Measurements from ENCODE around the gene SEC63. TPM values are rescaled to one million over a fixed set of nuclear protein-coding genes. Genes with fewer than 3 reads are reported as not detected.
"Not testable (repeated sequence)": the region's sequence is repeated elsewhere in the genome, so short reads cannot be mapped to it uniquely, and the experiment has no call there.

SEC63 gene
- total RNA-seq, 1 experiment from 2014 or later: 51.3 TPM

- DNase-seq (ENCODE audit: low read depth, low spot score) (no peak), ATAC-seq (no peak)
- H4K20me1 ChIP-seq (ENCODE audit: insufficient read depth): no peaks in the 10 kb centered on the region
- H3K79me2 ChIP-seq (ENCODE audit: insufficient read depth, low read length): no peaks in the 10 kb centered on the region
- H3K9ac ChIP-seq (ENCODE audit: low read length): no peak overlapping the region
- CTCF ChIA-PET: no interaction called here
- RAD21 ChIA-PET (ENCODE audit: low non-redundant PET in 1 of 2, low total read pairs in 2 of 2, uncharacterized antibody in 2 of 2, unreplicated experiment in 2 of 2): no interaction called here
- intact Hi-C loops (cut with micrococcal nuclease): no loop called here
- H2AFZ ChIP-seq (ENCODE audit: low read depth, low read length, poor library complexity, severe bottlenecking): no peak overlapping the region
- peaks cover 19 to 23% of the 10 kb centered on the region in 2 experiments for H3K36me3 ChIP-seq (ENCODE audit: control insufficient read depth in 1 of 2, insufficient read depth in 2 of 2, low read length in 2 of 2)
- H3K9me3 ChIP-seq (ENCODE audit: control insufficient read depth in 1 of 2, insufficient read depth in 1 of 2, low read depth in 1 of 2, low read length in 2 of 2): no peaks in the 10 kb centered on the region
- H3K4me1 ChIP-seq (ENCODE audit: control insufficient read depth in 1 of 2, insufficient read depth in 2 of 2, low read length in 2 of 2): no peaks in the 10 kb centered on the region
- H3K4me2 ChIP-seq (ENCODE audit: low read length): no peak overlapping the region
- TF ChIP-seq REST (IDR thresholded peaks at IDR 0.05; ENCODE audit: low read depth) (no peak), RAD21 (IDR thresholded peaks at IDR 0.05; ENCODE audit: low read depth) (no peak), POLR2AphosphoS5 (IDR thresholded peaks at IDR 0.05; ENCODE audit: low read depth, low read length) (no peak), FOSL1 (IDR thresholded peaks at IDR 0.05; ENCODE audit: low read depth) (no peak), SRF (IDR thresholded peaks at IDR 0.05; ENCODE audit: low read depth) (no peak), EZH2phosphoT487 (IDR thresholded peaks at IDR 0.05; ENCODE audit: borderline replicate concordance) (no peak), SIN3A (IDR thresholded peaks at IDR 0.05; ENCODE audit: low read depth) (no peak), ZNF274 (IDR thresholded peaks at IDR 0.05; ENCODE audit: low read depth, low read length) (no peak), EGR1 (IDR thresholded peaks at IDR 0.05; ENCODE audit: low read depth) (no peak), POLR2A (IDR thresholded peaks at IDR 0.05; ENCODE audit: borderline replicate concordance, extremely low read depth, insufficient read depth, insufficient read length) (no peak), CEBPB (IDR thresholded peaks at IDR 0.05; ENCODE audit: low read depth) (no peak), ZFX (IDR thresholded peaks at IDR 0.05) (no peak), ELF1 (IDR thresholded peaks at IDR 0.05; ENCODE audit: borderline replicate concordance, low read depth) (no peak), MAX (IDR thresholded peaks at IDR 0.05) (no peak), SP1 (IDR thresholded peaks at IDR 0.05; ENCODE audit: low read depth) (no peak), EZH2 (IDR thresholded peaks at IDR 0.05) (no peak)
- no TSS peak for BruUV-seq (replicated peaks)
- H3K27ac ChIP-seq (ENCODE audit: low read depth, low read length): no peak overlapping the region
- no peaks in the 10 kb centered on the region for H3K27me3 ChIP-seq (ENCODE audit: insufficient read depth, low read length)
- no peaks in the 10 kb centered on the region for H3K9me2 ChIP-seq (ENCODE audit: insufficient read depth)
- no peak overlapping the region for H3K4me3 ChIP-seq (replicated peaks in 1 of 2; ENCODE audit: low read depth in 1 of 2, low read length in 2 of 2)
- POLR2A ChIA-PET: no interaction called here
Measured at GRCh38 chr6:107894809-107895396, 63.1 kb downstream of the SEC63 start.

- POLR2A ChIA-PET; RAD21 ChIA-PET (ENCODE audit: low non-redundant PET in 1 of 2, low total read pairs in 2 of 2, uncharacterized antibody in 2 of 2, unreplicated experiment in 2 of 2); BruUV-seq (replicated peaks); H3K9me3 ChIP-seq (ENCODE audit: control insufficient read depth in 1 of 2, insufficient read depth in 1 of 2, low read depth in 1 of 2, low read length in 2 of 2); H3K4me3 ChIP-seq (replicated peaks in 1 of 2; ENCODE audit: low read depth in 1 of 2, low read length in 2 of 2); intact Hi-C loops (cut with micrococcal nuclease); H3K27me3 ChIP-seq (ENCODE audit: insufficient read depth, low read length); H3K9ac ChIP-seq (ENCODE audit: low read length); H2AFZ ChIP-seq (ENCODE audit: low read depth, low read length, poor library complexity, severe bottlenecking); H3K4me1 ChIP-seq (ENCODE audit: control insufficient read depth in 1 of 2, insufficient read depth in 2 of 2, low read length in 2 of 2); H3K27ac ChIP-seq (ENCODE audit: low read depth, low read length); H3K79me2 ChIP-seq (ENCODE audit: insufficient read depth, low read length); ATAC-seq; DNase-seq (ENCODE audit: low read depth, low spot score); CTCF ChIA-PET; H3K9me2 ChIP-seq (ENCODE audit: insufficient read depth); H4K20me1 ChIP-seq (ENCODE audit: insufficient read depth); H3K4me2 ChIP-seq (ENCODE audit: low read length): not testable (repeated sequence)
- peaks cover 17 to 19% of the 10 kb centered on the region in 2 experiments for H3K36me3 ChIP-seq (ENCODE audit: control insufficient read depth in 1 of 2, insufficient read depth in 2 of 2, low read length in 2 of 2)
Measured at GRCh38 chr6:107890431-107890830, 67.6 kb downstream of the SEC63 start.

Data from HCT116 (cell line).